Adipose tissue (tissue), 3 donors: ENCODE data around the gene TMEM50B. TPM values are rescaled to one million over a fixed set of nuclear protein-coding genes. Genes with fewer than 3 reads are reported as not detected.
"Not testable (repeated sequence)": the region's sequence is repeated elsewhere in the genome, so short reads cannot be mapped to it uniquely, and the experiment has no call there.

Source experiments
- H3K27ac ChIP-seq: one replicate; pipeline ENCODE4 v1.5.1; 2013; ENCODE audit warnings: low read depth, low read length
- WGBS, 3 donors: extraction: QIAGEN DNeasy Blood & Tissue Kit; methylation state at CpG; one replicate each; pipeline ENCODE4 v1.1.7; 2013; 5-methylcytosine and 5-hydroxymethylcytosine counted together
- polyA plus RNA-seq, 3 donors: library from polyadenylated mRNA; stranded (reverse); fragments of 200-250 nt; gene quantifications; one replicate each; pipeline ENCODE4 v1.2.3, GENCODE V29; 2013
- donor health status: healthy with polysubstance abuse.
- donor health status: Bipolar disorder and iron deficiency.
- donor health status: healthy.

TMEM50B gene
- polyA plus RNA-seq, 3 donors: 21.1 to 34.8 (median 29.0) TPM

DNA sequence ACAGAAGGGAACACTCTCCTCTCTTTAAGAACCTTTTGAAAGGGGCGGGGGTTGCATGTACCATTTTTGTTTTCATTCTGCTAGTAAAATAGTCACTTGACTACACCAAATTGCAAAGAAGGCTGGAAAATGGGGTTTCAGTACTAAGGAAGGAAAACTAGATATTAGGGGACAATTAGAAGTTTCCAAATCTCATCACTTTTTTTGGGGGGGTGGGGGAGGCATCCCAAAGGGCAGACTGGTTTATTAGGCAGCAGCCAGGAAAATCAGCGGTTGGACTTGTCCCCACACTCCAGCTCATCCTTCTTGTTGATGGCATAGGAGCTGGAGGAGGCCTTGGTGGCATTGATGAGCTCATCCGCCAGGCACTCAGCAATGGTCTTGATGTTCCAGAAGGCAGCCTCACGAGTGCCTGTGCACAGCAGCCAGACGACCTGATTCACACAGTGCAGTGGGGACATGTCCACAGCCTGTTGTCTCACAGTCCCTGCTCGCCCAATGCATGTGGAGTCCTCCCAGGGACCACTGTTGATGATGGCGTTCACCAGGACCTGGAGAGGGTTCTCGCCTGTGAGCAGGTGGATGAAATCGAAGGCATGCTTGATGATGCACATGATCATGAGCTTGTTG, 1.7 kb upstream of the TMEM50B start:
- WGBS, 3 donors: 87 to 92% (median 87%) methylated on average over 9 of the region's 9 CpGs
- H3K27ac ChIP-seq: no peak overlapping the region

DNA sequence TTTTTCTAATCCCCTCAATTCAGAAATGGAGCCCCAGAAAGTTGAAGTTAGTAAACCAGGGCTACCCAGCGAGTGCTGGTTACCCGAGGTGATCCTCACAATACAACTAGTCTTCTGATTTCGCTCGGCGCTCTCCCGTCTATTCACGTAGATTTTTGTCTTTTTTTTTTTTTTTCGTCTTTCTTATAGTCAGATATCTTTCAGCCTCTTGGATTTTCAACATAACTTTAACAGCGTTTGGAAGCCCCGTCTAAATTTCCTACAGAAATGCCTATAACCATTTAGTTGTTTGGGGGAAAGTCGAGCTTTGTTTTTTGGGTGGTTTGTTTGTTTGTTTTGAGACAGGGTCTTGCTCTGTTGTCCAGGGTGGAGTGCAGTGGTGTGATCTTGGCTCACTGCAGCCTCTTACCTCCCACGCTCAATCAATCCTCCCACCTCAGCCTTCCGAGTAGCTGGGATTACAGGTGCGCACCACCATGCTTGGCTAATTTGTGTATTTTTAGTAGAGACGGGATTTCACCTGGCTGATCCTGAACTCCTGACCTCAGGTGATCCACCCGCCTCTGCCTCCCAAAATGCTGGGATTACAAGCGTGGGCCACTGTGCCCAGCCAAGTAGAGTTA, 818 bp upstream of the TMEM50B start:
- WGBS, 3 donors: 21 to 31% (median 29%) methylated on average over 17 of the region's 17 CpGs
- no peak overlapping the region for H3K27ac ChIP-seq

DNA sequence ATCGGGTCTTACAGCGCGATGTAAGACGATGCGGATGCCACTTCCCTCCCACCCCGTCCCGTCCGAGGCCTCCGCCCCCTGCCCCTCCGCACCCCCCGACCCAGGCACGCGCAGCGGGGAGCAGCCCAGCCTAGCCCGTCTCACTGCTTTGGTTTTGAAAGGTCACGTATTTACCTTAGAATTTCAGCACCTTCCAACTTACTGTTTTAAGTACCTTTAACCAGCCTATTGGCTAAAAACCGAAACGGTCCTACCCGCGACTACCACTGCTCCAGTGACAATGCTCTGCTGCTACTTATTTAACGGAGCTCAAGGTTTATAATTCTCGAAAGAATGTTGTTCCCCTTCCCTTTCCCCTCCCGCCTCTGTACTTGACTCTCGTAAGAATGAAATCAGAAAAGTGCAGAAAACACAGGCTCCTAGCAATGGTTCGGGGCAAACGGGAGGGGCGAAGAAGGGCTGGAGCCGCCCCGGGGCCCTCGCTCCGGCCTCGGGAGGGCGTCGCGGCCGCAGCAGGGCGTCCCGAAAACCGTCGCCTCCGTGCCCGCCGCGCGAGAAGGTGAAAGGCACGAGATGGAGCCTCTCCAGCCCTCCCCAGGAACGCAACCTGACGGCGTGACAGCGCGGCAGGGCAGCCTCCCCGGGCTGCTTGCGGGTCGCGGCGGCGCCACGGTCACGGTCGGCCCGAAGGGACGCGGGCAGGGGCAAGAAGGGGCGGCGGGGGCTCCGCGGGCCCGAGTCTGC, 667 bp downstream of the TMEM50B start:
- peak overlapping the region; percentile 38 for H3K27ac ChIP-seq
- 0% methylated on average over 60 to 68 of the region's 68 CpGs for WGBS, 3 donors

DNA sequence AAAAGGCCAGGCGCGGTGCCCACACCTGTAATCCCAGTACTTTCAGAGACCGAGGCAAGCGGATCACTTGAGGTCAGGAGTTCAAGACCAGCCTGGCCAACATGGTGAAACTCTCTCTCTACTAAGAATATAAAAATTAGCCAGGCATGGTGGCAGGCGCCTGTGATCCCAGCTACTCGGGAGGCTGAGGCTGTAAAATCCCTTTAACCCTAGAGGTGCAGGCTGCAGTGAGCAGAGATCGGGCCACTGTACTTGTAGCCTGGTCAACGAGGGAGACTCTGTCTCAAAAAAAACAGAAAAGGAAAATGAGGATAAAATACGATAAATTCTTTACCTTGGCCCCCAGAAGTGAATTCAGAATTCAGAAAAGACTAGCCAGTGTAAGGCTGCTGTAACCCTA, 1.6 kb downstream of the TMEM50B start:
- no peak overlapping the region for H3K27ac ChIP-seq
- WGBS, 3 donors: 60 to 72% (median 66%) methylated on average over 9 of the region's 9 CpGs

DNA sequence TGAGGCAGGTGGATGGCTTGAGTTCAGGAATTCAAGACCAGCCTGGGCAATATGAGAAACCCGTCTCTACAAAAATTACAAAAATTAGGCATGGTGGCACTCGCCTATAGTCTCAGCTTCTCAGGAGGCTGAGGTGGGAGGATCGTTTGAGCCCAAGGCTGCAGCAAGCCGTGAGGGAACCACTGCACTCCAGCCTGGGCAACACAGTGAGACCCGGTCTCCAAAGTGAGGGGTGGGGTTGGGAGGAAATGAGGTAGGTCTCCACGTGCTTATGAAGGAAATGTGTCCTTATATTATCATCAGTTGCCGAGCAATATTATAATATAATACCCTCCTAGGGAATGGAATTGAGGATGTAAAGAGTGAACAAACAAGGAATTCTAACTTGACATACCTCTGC, 2.7 kb downstream of the TMEM50B start:
- WGBS, 3 donors: 82 to 86% (median 86%) methylated on average over 7 of the region's 7 CpGs
- H3K27ac ChIP-seq: no peak overlapping the region

DNA sequence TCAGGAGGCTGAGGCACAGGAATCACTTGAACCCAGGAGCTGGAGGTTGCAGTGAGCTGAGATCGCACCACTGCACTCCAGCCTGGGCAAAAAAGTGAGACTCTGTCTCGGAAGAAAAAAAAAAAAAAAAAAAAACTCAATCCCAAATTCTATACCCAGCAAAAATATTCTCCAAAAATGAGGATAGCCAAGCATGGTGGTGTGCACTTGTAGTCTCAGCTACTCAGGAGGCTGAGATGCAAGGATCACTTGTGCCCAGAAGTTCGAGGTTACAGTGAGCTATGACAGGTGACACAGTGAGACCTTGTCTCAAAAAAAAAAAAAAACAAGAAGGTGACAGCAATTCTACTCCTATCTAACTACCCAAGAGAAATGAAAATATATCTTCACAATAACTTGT, 6.4 kb downstream of the TMEM50B start:
- H3K27ac ChIP-seq: no peak overlapping the region
- WGBS, 3 donors: 93 to 97% (median 93%) methylated on average over 3 of the region's 3 CpGs

DNA sequence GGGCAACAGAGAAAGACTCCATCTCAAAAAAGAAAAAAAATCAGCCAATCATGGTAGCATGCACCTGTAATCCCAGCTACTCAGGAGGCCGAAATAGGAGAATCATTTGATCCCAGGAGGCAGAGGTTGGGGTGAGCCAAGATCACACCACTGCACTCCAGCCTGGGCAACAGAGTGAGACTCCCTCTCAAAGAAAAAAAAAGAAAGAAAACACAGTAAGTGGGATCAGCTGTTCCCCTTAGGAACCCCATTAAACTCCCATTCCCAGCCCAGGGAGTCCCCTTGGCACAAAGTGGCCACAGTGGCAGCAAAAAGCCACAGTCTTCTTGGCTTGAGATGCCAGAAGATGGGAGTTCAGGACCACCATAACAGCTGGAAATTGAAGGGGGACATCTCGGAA, 9.1 kb downstream of the TMEM50B start:
- 95 to 100% (median 100%) methylated on average over 2 of the region's 2 CpGs for whole genome bisulfite sequencing, 3 donors
- no peak overlapping the region for H3K27ac ChIP-seq

DNA sequence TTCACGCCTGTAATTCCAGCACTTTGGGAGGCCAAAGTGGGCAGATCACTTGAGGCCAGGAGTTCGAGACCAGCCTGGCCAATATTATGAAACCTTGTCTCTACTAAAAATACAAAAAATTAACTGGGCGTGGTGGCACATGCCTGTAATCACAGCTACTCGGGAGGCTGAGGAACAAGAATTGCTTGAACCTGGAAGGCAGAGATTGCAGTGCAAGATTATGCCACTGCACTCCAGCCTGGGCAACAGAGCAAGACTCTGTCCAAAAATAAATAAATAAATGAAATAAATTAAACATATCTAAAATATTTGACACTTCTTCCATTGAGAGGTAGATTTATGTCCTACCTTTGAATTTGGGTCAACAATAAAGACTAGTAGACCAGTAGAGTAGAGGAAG, 10.6 kb downstream of the TMEM50B start:
- not testable (repeated sequence) for H3K27ac ChIP-seq
- WGBS, 3 donors: 86 to 90% (median 89%) methylated on average over 4 of the region's 4 CpGs

DNA sequence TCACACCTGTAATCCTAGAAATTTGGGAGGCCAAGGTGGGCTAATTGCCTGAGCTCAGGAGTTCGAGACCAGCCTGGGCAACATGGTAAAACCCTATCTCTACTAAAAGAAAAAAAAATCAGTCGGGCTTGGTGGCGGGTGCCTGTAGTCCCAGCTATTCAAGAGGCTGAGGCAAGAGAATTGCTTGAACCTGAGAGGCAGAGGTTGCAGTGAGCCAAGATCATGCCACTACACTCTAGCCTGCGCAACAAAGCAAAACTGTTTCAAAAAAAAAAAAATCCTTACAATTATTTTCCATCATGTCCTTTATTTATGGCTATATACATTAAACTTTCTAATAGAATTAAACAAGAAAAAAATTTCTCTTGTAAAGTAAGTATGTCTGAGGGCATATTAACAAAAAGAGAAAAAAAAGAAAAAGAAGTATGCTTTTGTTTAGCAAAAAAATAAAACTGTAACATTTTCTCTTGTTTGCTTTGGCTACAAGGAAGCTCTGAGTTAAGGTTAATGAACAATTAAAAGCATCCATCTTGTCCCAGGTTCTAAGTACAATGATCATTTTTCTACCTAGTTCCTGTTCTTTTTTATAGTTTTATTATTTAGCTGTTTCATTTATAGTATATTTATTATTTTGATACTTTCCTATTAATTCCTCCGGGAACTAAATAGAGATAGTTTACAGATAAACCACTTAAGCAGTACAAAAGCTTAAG, 18.1 kb downstream of the TMEM50B start:
- 87 to 94% (median 94%) methylated on average over 5 of the region's 5 CpGs for WGBS, 3 donors
- no peak overlapping the region for H3K27ac ChIP-seq

DNA sequence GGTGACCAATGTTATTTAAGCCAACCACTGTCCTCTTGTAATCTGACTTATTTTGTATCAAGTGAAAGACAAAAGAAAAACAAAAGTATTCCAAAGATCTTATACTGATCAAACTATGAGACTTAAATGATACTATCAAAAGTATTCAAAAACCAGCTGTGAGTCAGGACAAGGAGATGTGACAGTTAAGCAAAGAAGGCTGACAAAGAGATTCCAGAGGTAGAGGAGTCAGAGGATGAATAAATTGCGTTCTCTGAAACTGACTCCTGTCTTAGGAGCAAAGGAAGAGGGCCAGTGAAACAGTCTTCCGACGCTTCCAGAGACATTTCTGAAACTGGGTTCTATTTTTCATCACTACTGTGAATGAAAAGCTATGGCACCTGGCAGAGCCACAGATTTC, 20.9 kb downstream of the TMEM50B start:
- 98 to 99% (median 98%) methylated on average over 3 of the region's 3 CpGs for WGBS, 3 donors
- no peak overlapping the region for H3K27ac ChIP-seq

DNA sequence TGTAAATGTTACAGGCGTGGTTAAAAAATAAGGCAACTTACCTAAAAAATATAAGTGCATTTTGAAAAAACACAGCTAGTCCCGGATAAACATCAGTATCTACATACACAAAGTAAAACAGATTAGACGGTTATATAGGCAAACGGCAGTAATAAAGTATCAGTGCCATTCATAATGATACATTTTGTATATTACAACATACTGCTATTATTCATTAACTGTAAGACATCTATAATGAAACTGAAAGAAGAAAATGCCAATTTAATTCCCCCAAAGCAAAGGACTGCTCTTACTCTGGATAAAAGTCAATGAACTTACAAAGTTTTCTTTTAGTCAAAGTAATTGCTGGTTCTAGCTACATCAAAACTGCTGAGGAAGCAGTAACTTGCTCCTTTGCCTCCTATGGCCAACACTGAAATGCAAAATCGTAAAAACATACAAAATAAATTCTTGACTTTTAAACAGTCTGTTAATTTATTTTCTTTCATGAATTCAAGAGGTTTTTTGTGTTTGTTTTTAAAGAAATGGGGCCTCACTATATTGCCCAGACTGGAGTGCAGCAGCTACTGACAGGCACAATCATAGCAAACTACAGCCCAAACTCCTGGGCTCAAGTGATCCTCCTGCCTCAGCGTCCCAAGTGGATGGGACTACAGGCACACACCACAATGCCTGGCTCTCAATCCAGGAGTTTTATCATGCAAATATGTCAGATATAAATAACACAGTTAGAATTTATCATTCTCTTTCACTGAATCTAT, 23.9 kb downstream of the TMEM50B start:
- WGBS, 3 donors: 82 to 83% (median 82%) methylated on average over 6 of the region's 6 CpGs
- H3K27ac ChIP-seq: no peak overlapping the region

DNA sequence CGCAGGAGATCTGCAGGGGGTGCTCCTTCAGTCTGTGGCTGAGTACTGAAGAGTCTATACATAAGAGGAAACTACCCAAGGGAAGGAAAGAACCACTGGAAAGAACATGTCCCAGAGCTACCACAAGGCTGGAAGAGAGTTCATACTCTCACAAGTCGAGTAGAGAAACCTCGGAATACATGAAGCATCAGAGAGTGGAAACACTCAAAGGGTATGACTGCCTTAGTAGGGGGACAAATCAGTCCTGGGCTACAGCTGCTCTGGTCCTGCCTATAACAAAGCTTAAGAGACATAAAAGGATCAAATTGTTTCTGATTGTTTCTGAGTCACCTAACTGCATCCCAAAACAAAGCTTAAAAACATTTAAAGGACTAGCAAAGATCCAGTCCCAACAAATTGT, 27.4 kb downstream of the TMEM50B start:
- H3K27ac ChIP-seq: no peak overlapping the region
- 93 to 94% (median 94%) methylated on average over 3 of the region's 3 CpGs for WGBS, 3 donors

DNA sequence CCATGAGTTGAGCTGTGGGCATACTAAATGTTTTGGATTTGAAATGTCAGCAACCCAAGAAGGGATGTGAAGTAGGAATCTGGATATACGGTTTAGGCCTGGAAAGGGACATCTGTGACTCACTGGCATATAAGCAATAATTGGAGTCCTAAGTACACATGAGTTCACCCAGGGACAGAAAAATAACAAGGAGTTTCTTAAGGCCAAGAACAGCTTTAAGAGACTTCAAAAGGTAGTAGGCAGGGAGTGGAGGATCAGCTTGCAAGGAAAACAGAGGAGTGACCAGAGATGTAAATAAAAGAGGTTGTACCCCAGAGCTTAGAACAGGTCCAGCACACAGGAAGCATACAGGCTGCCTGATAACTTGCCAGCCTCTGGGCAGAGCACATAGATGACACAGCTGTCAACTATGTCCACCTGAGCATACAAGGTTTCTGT, 28.1 kb downstream of the TMEM50B start:
- 80 to 92% (median 88%) methylated on average over 1 of the region's 1 CpG for WGBS, 3 donors
- H3K27ac ChIP-seq: no peak overlapping the region

DNA sequence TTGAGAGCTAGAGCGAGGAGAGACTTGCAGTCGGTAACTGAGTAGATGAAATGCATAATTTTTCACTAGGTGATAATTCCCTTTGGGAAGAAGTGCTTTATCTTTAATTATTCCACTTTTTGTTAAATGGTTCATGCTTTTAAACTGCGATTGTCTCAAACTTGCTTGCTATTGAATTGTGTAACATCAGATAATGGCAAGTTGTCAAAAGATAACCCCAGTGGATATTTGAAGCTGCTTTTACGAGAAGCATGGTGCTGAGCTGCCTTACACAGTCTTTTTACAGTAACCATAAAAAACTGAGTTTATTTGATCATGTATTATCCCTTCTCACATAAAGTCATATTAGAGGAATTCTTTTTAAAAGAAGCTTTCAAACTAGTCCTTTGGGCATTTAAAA, 30.2 kb downstream of the TMEM50B start:
- WGBS, 3 donors: 64 to 78% (median 75%) methylated on average over 4 of the region's 4 CpGs
- H3K27ac ChIP-seq: no peak overlapping the region

DNA sequence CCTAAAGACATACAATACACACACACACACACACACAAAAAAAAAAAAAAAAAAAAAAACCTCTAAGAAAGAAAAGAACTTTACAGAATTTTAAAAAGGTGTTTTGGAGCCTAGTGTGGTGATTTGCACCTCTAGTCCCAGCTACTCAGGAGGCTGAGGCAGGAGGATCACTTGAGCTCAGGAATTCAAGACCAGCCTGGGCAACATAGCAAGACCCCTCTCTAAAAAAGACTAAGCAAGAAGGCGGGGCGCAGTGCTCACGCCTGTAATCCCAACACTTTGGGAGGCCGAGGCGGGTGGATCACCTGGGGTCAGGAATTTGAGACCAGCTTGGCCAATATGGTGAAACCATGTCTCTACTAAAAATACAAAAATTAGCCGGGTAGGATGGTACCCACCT, 33.2 kb downstream of the TMEM50B start:
- H3K27ac ChIP-seq: not testable (repeated sequence)
- WGBS, 3 donors: 95 to 98% (median 95%) methylated on average over 6 of the region's 6 CpGs

DNA sequence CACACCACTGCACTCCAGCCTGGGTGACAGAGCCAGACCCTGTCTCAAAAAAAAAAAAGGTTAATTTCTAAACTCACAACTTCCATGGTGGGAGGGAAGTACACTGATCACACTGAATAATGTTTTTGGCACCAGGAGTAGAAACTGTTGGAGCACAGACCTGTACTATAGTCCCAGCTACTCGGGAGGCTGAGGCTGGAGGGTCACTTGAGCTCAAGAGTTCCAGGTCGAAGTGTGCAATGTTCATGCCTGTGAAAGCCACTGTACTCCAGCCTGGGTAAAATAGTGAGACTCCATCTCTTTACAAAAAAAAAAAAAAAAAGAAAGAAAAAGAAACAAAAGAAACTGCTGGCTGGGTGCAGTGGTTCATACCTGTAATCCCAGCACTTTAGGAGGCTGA, 35.3 kb downstream of the TMEM50B start:
- no peak overlapping the region for H3K27ac ChIP-seq
- WGBS, 3 donors: 40 to 65% (median 40%) methylated on average over 2 of the region's 2 CpGs

DNA sequence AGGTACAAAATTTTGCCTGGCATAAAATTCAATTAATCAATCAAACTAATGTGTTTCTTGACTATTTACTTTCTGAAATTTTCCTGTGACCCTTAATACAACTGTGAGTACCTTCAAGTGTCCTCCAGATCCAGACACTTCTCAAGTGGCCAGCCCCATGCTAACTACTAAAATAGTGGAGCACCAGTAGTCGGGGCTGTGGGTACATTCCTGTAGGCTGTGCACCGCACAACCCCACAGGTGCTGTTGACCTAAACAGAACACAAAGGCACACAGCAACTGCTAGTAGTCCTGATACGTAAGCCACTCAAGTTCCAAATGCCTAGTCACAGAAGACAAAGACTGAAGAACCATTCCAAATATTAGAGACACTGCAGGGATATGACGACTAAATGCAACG, 36.6 kb downstream of the TMEM50B start:
- 82 to 93% (median 90%) methylated on average over 5 of the region's 5 CpGs for WGBS, 3 donors
- H3K27ac ChIP-seq: no peak overlapping the region
